HG03460 (cell line): ENCODE measurements around the gene AKAP13.

ENCODE experiments used
- ATAC-seq: cut with Tn5 transposase; IDR thresholded peaks from one replicate; pipeline ENCODE4 v1.9.1; 2021; ENCODE audit not compliant: unreplicated experiment

Gene AKAP13

DNA sequence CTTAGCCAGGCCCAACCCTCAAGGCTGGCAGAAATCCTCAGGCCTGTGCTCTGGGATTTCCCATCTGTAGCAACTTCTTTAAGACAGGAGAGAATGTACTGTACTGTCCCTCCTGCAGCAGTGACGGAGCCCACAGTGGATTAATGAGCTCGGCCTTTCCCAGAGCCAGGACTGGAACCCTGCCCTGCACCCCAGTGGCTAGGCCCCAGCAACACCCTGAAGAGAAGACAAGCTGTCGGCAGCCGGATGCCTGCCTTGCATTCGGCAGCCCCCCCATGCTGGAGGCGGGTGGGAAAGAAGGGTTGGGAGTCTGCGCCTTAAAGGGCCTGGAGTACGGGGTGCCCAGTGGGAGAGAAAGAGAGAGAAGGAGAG lies 382.3 kb downstream of the AKAP13 start:
- no peak for ATAC-seq

GRCh38 chr15:85763157-85763556 lies 382.8 kb downstream of the AKAP13 start:
- no peak for ATAC-seq

DNA sequence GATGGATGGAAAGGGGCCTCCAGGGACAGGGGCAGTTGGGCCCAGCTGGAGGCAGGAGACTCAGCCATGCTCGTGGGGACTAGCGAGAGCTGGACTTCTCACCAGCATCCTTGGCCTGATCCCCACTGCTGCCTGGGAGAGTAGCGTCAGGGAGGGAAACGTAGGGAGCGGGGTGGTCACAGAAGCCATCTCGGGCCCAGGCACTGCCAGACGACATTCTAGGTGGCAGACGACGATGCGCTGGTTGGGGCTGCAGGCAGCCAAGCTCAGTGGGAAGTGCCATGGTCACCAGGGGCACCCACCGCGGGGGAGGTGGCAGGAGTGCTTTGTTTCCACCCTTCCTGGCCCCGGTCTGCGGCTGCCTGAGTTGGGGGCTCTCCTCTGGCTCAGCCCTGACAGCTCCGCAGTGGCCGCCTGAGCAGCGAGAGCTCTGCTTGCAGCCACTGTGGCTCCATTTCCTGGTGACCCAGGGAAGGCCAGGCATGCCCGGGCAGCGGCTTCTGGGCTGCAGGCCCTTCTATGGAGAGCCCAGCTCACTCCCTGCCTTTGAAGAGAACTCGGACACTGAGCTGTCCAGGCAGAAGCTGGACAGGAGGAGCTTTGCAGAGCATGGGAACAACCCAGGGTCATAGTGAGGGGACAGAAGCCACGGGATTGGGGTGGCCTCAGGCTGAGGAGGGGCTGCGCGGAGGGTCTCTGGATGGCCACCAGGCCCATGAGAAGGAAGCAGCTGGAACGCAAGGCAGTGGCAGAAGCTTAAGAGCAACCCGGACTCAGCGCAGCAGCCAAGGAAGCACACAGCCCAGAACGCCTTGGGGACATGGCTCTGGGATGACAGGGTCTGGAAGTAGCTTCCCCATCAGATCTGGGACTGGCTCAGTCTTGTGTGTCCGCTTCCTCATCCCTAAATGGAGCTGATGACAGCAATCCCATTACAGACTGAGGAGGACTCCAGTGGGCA lies 383.6 kb downstream of the AKAP13 start:
- no peak for ATAC-seq

DNA sequence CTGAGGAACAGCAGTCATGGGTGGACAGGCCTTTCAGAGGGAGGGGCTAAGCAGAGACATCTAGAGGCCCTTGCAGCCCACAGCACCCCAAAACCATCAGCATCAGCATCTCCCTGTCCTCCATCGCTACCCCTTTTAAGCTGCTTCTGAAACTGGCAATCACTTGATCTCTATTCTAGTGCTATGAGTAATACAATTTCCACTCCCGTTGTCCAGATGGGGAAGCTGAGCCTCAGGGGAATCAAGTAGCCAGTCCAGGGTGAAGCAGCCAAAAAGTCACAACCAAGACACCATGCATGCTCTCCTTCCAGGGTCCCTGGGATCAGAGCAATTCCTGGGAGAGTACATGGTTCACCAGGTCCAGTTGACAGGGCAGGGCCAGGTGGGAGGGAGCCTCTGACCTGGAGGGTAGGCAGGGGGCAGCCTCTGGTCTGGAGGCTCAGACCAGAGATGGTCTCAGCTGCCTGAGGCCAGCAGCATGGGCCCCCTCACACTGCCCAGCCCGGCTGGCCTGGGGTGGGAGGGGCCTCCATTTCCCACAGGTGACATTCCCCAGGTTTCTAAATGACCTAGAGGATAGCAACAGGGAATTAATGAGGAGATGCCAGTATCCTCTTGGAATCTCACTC lies 384.4 kb downstream of the AKAP13 start:
- ATAC-seq = no peak

- ATAC-seq = no peak
Observed at GRCh38 chr15:85766001-85766831, 385.8 kb downstream of the AKAP13 start.

- no peak for ATAC-seq
Observed at GRCh38 chr15:85767785-85768529, 387.6 kb downstream of the AKAP13 start.

DNA sequence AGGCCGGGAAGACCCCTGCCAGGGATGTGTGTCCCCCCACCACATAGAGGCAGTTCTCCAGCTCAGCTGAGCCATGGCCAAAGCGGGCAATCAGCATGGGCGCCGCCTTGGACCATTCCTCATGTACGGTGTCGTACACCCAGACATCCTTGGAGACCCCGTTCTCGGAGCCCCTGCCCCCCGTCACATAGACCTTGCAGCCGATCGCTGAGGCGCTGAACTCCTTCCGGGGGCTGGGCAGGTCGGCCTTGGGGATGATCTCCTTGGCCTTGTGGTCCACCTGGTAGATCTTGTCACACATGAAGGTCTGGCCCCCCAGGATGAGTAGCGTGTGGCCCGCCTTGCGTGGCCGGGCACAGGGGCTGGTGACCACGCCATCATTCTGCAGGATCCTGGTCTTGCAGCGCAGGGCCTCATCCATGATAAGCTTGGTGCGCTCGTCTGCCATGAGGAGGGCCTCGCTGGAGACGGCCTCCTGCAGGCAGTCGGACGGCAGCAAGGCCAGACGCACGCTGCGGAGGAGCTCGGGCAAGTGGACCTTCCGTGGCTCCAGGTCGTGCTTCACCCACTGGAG lies 388.3 kb downstream of the AKAP13 start:
- ATAC-seq = no peak

DNA sequence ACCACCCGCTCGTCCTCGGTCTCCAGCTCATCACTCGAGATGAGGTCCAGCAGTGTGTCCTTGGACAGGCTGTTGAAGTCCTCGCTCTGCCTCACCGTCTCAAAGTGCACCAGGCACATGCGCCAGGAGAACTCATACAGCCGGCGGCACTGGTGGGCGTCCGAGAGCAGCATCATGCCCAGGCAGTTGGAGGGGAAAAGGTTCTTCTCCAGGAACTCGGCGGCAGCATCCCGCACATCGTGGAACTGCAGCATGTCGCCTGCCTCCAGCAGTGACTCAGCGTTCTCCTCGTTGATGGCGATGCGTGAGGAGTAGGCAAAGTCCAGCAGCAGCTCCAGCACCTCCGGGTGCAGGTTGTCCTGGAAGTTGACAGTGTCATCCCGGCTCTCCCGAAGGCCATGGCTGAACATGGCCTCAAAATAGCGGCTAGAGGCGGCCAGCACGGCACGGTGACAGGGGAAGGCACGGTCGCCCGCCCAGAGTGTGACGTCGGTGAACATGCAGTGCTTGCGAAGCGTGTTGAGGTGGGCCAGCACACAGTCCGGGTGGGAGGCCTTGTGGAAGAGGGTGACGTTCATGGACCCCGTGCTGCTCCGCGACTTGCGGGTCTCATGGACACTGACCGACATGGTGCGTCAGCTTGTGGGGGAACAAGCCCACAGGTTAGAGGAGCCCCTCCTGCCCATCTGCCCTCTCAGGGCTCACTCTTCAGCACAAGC lies 388.9 kb downstream of the AKAP13 start:
- ATAC-seq = no peak

- ATAC-seq = no peak
Observed at GRCh38 chr15:85770096-85771041, 390.0 kb downstream of the AKAP13 start.

- ATAC-seq = no peak
Observed at GRCh38 chr15:85771271-85771670, 390.9 kb downstream of the AKAP13 start.

DNA sequence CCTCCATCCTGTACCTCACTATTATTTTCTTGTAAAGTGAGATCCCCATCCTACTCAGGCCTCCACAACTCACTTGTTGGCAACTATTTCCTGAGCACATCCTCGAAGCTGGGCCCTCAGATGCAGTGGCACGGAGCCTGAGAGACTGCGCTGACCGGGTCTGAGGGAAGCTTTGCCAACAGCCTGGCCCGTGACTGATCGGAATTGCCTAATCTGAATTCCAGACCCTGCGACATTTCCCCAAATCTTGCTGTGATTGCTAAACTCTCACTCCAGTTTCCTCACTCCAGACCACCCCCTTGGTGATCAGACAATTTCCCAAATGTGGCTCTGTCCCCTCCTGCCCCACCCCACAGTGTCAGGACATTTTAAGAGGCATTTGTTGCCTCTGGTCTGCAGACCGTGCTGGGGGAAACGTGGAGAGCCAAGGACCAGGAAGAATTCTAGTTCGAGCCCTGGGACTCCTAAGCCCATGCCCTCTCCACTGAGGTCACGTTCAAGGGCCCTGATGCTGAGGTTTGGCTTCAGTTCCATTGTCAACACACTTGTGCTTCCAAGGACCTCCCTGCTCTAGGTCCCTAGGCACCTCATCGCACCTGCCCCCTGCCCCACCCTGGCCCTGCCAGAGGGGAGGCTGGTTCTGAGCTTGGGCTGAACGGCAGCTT lies 391.5 kb downstream of the AKAP13 start:
- ATAC-seq = no peak

GRCh38 chr15:85772668-85773067 lies 392.3 kb downstream of the AKAP13 start:
- ATAC-seq = no peak

GRCh38 chr15:85773249-85773648 lies 392.8 kb downstream of the AKAP13 start:
- no peak for ATAC-seq

GRCh38 chr15:85773970-85774369 lies 393.6 kb downstream of the AKAP13 start:
- ATAC-seq = no peak

GRCh38 chr15:85777250-85778106 lies 397.1 kb downstream of the AKAP13 start:
- ATAC-seq = no peak

DNA sequence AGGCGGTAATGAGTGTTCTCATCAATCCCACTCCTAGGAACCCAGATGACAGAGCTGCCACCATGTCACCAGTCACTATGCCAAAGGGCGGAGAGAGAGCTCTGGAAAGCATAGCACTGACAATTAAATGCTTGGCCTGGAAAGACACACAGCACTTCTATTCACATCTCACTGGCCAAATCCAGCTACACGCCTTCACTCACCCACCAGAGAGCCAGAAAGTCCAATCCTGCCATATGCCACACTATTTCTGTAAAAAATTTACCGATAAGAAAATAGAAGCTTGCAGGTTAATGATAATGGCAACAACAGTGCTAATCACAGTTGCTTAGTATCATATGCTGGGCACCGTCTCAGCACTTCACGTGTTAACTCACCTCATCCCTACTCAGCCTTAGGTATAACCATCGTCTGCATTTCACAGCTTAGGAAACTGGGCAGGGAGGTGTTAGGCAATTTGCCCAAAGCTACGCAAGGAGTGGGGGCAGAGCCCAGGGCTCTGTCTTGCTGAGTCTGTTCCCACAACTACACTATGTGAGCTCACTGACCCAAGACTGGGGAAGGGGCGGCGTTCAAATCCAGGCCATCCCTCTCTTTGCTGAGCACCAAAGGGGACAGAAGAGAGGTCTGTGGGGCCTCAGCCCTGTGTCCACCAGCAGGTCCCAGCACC lies 397.8 kb downstream of the AKAP13 start:
- ATAC-seq = no peak

DNA sequence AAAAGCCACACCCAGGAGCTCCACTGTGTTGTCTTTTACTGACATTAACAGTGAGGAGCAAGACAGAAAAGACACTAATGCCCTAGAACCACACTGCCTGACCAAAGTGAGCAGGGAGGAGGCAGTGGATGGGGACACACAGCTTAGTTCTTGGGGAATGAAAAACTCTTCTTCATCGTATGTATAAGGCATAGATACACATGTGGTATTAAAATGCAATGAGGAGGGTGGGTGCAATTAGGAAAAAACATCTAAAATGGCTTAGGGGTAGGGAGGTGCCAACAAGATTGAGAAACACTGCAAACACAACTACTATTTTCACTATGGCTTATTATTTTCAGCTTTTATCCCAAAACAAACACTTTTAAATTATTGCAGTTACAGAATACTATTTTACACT lies 398.8 kb downstream of the AKAP13 start:
- no peak for ATAC-seq
